Mammary epithelial cell (primary cell): ENCODE results near the gene ARHGAP15.

Experiments
- CTCF ChIP-seq, 2 donors: IDR thresholded peaks in 1 of 2; conservative IDR thresholded peaks in 1 of 2; 2 replicates each; pipeline ENCODE4 v1.5.1; 2011 to 2012; ENCODE audit warnings: inconsistent platforms in 2 of 2, low read length in 2 of 2, mild to moderate bottlenecking in 2 of 2, control low read depth in 1 of 2, low read depth in 1 of 2; ENCODE audit not compliant: insufficient read depth in 1 of 2; ENCODE audit errors: extremely low read depth in 1 of 2
- EZH2 ChIP-seq: IDR thresholded peaks from 2 replicates; pipeline ENCODE4 v1.6.1; 2012; ENCODE audit warnings: low read length, inconsistent platforms, borderline replicate concordance

- TF ChIP-seq CTCF (conservative IDR thresholded peaks at IDR 0.05 in 1 of 2, IDR thresholded peaks at IDR 0.05 in 1 of 2; ENCODE audit: extremely low read depth in 1 of 2, insufficient read depth in 1 of 2, low read depth in 1 of 2, low read length in 2 of 2): no peak
- TF ChIP-seq EZH2: no peak
These were observed 673.0 kb downstream of the ARHGAP15 start for GRCh38 chr2:143802242-143802641.
